GM18951 (cell line): ENCODE measurements around the gene TENM3.

ENCODE experiments used
- POLR2A ChIP-seq: IDR thresholded peaks from 4 replicates; pipeline ENCODE4 v1.6.1; 2011; ENCODE audit warnings: mild to moderate bottlenecking; ENCODE audit not compliant: insufficient read length, insufficient read depth; ENCODE audit errors: extremely low read depth
- in situ Hi-C: fragments of 300-500 bp; cut with MboI; formaldehyde crosslinking; loops from one replicate; pipeline ENCODE4 v1.12.0; 2022; ENCODE audit warnings: low sequenced_read_pairs, mixed read lengths, inconsistent platforms; ENCODE audit not compliant: unreplicated experiment

Gene TENM3

DNA sequence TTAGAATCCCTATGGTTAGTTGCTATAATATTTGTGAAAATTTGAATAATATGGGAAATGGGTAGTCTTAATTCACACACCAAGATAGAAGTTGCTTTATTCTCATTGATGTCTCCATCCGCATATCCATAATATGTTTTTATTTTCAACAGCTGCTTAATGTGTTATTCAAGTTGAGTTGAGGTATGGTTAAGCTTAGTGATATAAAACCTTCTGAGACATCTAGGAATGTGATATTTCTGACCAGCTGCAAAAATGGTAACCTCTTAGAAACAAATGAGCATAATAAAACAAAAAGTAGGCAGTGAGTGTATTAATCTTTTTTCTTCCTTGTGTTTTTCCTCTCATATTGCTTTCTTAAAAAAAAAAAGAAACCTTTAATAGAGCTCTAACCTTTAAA, 172.9 kb downstream of the TENM3 start:
- no peak for TF ChIP-seq POLR2A
- in situ Hi-C loops, result no loop called here

DNA sequence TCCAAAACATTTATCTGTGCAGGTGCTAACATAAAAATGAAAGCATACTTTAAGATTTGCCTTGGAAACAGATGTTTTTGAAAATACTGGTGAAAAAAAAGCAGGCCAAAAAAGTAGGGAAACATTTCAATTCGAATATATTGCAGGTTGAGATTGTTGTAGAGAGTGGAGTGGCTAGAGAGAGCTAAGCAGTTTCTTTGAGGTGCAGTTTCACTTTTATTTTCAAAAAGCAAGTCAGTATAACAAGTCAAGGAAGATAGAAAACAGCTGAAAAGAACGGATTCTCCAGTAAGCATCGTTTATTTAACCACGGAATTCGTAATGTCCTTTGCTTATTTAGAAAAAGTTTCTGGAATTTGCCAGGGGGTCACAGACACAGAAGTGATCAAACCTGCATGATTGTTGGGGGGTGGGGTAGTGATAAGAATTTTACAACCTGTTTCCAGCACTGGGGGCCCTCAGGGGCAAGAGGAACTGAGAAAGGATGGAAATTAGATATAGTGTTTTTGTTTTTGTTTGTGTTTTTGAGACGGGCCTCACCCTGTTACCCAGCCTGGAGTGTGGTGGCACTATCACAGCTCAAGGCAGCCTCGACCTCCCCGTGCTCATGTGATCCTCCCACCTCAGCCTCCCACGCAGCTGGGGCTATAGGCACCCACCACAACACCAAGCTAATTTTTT, 175.0 kb downstream of the TENM3 start:
- TF ChIP-seq POLR2A, result no peak
- in situ Hi-C loops, result no loop called here

DNA sequence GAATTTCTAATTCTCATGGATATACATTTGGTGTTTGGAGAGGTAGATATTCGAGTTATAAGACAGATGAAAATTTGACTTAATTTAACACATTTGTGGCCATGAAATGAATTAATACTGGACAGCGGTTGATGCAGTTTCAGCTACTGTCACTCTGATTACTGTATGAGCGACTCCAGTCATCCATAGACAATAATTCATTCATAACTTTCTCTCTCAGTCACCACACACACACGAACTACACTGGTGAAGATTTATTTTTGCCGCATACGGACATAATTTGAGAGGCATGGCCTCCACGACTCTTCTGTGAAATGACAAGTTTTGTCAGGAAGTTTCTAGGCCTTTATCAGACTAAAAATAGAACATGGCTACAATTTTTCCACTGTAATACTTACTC, 177.0 kb downstream of the TENM3 start:
- no peak for TF ChIP-seq POLR2A
- in situ Hi-C loops, result no loop called here

DNA sequence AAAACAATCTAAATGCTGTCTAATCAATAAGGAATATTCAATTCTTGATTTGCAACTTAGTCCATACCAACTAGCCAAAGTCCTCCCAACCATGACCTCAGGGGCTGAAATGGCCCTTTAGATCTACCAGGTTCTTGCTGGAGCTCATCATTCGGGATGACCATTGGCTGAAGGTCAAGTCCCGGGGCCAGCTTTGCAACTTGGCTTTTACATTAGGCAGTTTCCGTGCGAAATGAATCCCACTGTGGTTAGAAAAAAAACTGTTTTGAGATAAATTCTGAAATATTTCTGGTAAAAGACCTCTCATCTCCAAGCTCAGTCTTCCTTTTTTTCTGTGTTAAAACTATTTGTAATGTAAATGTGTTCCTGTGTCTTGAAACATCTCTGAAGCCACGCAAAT, 178.6 kb downstream of the TENM3 start:
- no peak for TF ChIP-seq POLR2A
- in situ Hi-C loops, result no loop called here

DNA sequence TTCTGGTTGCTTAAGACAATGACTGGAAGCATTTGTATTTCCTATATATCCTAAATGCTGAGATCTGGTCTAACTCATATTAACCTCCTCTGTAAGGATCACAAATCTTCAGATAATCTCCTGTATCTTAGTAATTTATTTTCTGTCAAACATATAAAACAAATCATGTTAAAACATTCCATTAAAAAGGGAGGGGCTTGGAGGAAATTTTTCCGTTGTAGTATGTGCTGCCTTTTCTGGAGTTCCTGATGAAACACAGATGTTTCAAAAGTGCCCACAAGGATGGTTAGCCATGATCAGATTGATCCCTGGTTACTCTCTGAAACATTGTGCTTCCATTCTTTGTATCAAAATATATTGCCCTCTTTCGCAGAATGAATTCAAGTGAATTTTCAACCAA, 182.1 kb downstream of the TENM3 start:
- in situ Hi-C loops, result no loop called here
- TF ChIP-seq POLR2A, result no peak

DNA sequence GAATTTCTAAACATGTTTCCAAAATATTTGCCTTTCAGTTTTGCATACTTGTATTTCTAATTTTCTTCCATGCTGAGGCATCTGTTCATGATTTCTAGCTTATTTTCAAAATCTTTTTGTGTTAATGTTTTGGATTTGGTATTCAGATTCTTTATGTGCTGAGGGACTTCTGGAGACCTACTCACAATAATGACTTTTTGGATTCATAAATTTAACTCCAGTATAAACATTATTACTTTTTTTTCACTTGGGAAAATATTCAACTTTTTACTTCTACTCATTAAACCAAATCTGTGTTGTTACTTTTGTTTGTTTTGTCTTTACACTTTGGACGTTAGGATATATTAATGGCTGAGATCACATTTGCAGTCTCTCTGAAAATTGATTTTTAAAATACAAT, 183.7 kb downstream of the TENM3 start:
- TF ChIP-seq POLR2A, result no peak
- in situ Hi-C loops, result no loop called here

DNA sequence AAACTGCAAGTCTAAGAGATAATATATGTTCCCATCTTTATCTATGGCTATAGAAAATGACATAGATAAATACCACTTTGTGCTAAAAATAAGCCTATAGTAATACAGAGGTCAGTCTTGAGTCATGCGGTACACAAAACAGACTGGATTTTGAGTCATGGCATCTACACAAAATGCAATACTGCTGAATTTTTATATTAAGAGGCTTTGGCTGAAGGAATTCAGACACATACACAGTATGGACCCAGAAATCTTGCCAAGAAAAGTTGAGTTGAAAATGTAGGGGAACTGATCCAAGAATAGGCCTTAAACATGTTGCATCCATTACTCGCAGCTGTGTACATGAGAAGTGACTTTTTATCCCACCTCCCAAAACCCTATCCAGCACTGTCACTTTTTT, 184.4 kb downstream of the TENM3 start:
- in situ Hi-C loops, result no loop called here

DNA sequence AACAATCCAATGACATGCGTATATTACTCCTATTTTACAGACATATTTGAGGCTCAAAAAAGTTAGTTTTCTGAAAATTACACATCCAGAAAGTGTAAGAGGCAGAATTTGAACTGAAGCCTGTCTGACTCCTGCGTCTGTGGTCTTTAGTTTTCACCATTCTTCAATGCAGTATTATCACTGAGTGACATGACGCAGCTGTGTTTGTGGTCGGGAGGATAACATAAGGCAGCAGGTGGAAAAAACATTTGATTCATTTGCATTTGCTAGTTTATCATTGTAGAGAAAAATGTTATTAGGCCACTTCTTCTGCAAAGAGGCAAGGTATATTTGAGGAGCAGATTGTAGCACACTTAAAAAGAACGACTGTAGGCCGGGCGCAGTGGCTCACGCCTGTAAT, 186.7 kb downstream of the TENM3 start:
- in situ Hi-C loops, result no loop called here
- no peak for TF ChIP-seq POLR2A

More for the DNA sequence above, 184.4 kb downstream of the TENM3 start:
- no peak for TF ChIP-seq POLR2A

DNA sequence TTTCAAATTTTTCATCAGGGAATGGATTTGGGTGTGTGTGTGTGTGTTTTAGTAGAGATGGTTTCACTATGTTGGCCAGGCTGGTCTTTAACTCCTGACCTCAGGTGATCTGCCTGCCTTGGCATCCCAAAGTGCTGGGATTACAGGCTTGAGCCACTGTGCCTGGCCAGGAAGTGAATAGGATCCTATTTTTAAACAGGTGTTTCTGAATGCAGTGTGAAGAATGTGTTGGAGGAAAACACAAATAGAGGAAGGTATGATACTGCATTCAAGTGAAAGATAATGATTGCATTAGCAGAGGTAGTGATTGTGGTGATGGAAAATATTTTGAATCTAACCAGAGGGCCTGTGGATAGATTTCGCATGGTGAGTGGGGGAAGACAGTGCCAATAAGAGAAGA, 189.6 kb downstream of the TENM3 start:
- TF ChIP-seq POLR2A, result no peak
- in situ Hi-C loops, result no loop called here

DNA sequence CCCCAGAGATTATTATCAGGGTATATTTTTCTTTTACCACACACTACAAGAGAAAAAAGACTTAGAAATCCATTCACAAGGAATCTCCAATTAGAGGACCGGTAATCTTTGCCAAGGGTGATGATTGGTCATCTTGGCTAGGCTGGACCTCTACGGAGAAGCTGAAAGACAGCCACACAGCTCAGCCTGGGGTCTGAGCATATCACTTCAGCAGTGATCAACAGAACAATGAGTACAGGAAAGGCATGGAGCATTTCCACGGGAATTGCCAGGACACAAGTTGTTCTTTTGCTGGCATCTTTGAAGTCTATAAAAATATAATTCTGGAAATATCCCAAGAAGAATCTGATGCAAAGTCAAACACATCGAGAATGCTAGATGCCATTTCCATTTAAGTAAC, 191.5 kb downstream of the TENM3 start:
- TF ChIP-seq POLR2A, result no peak
- in situ Hi-C loops, result no loop called here

DNA sequence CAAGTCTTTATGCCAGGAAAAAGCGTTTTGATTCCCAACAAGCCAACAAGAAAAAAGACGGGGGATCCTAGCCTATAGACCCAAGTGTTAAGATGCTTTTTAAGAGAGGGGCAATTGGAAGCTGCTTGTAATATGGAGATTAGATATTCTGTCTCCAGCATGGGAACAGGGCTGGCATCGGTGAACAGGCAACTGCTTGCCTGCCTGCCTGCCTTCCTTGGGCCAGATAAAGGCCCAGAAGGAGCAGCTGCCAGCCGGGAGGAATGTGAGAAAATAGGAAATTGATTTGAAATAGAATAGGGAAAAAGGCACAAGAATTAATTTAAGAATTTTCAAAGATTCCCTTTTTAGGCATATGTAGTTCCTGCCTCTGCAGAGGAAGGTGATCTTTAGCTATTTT, 192.2 kb downstream of the TENM3 start:
- no peak for TF ChIP-seq POLR2A

DNA sequence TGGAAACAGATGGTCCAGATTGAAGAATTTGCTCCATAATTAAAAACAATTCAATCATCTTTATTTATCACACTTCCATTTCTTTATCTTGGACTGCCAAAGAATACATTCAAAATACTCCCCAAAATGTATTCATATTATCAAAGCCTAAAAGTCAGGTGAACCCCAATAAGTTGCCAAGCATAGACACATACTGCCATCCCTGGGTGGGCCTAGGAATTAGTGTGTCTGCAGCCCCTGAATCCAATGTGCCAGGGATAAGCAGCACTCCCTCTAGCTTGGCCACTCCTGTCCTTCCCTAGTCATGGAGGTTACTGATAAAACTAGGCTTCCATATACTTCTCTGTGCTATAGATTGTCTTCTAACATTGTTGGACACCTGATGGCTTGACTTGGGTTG, 199.9 kb downstream of the TENM3 start:
- TF ChIP-seq POLR2A, result no peak
- in situ Hi-C loops, result no loop called here

More for the DNA sequence above, 192.2 kb downstream of the TENM3 start:
- in situ Hi-C loops, result no loop called here

DNA sequence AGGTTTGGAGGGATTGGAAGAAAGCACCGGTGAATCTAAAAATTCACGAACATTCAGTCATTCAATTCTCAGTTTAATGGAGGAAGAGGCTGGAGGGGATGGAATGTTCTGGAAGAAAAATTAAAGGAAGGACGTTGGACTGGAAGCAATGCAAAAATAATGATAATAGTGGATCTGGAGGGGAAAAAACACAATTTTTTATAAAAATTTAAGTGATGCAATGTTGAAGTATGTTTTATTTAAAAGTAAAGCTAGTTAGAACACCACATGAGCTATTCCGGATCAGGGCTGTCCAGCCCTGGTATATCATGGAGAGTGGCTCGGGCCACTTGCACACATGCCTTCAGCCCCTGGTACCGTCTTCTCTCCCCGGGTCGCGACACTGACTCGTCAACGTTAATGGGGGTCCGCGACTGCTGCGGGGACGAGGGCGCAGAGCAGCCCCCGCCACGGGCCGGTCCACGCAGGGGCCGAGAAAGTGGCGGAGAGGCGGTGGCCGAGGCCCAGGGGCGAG, 204.6 kb downstream of the TENM3 start:
- TF ChIP-seq POLR2A, result no peak

DNA sequence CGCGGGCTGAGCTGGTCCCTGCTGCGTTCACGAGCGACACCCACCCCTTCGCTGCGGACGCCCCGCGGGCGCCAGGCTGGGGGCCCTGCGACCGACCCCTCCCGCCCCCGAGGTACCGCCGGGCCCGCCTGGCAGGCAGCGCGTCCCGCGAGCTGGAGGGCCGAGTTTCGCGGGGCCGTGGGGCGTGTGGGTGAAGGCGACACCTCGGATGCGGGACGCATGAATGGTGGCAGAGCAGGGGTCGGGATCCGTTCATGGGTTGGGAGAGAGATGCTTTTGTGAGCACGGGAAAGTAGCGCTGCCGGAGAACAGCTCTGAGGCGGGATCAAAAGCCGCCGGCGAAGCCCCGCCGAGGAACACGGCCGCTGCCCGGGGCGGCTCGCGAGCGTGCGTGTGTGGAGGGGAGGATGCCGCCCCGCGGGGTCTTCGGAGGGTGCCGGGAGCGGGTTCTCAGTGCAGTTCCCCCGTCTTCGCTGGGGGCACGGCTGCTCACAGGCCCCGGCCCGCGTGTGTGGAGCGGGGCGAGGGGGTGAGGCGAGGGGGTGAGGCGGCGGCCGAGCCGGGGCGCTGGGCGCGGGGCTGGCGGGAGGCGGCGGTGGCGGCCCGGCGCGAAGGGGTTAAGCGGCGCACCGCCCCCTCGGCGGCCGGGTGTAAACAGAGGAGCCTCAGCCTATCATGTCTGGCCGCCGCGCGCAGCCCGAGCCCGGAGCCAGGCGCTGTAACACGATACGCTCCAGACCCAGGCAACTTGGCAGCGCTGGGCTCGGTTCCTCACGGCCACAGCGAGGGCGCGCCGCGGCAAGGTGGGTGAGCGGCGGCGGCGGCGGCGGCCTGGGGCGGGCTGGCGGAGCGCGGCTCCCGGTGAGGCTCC, 205.3 kb downstream of the TENM3 start:
- no peak for TF ChIP-seq POLR2A
- in situ Hi-C loops, result no loop called here

More for the DNA sequence above, 204.6 kb downstream of the TENM3 start:
- in situ Hi-C loops, result no loop called here
